Measurements from ENCODE around the gene IL4R. TPM values are rescaled to one million over a fixed set of nuclear protein-coding genes. Genes with fewer than 3 reads are reported as not detected.
"Not testable (repeated sequence)": the region's sequence is repeated elsewhere in the genome, so short reads cannot be mapped to it uniquely, and the experiment has no call there.

Gene IL4R
- total and polyA plus RNA-seq, 9 donors = 11.3 to 39.5 (median 17.4) TPM

- peaks cover 5% of the 10 kb centered on the region for H3K4me1 ChIP-seq (ENCODE audit: insufficient read depth)
- no peaks in the 10 kb centered on the region for H3K36me3 ChIP-seq
- H3K9me3 ChIP-seq = no peaks in the 10 kb centered on the region
- no peaks in the 10 kb centered on the region for H3K27me3 ChIP-seq
- intact Hi-C loops (cut with DNase I) = no loop called here
- no peak for DNase-seq
- WGBS, 3 donors = 92 to 94% (median 93%) methylated on average over 4 of the region's 4 CpGs
- TF ChIP-seq, protein P1, sequence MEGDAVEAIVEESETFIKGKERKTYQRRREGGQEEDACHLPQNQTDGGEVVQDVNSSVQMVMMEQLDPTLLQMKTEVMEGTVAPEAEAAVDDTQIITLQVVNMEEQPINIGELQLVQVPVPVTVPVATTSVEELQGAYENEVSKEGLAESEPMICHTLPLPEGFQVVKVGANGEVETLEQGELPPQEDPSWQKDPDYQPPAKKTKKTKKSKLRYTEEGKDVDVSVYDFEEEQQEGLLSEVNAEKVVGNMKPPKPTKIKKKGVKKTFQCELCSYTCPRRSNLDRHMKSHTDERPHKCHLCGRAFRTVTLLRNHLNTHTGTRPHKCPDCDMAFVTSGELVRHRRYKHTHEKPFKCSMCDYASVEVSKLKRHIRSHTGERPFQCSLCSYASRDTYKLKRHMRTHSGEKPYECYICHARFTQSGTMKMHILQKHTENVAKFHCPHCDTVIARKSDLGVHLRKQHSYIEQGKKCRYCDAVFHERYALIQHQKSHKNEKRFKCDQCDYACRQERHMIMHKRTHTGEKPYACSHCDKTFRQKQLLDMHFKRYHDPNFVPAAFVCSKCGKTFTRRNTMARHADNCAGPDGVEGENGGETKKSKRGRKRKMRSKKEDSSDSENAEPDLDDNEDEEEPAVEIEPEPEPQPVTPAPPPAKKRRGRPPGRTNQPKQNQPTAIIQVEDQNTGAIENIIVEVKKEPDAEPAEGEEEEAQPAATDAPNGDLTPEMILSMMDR (IDR thresholded peaks at IDR 0.05) = no peak
- no peak for TF ChIP-seq EP300 (IDR thresholded peaks at IDR 0.05)
- TF ChIP-seq POLR2A (IDR thresholded peaks at IDR 0.05) = no peak
- no peak overlapping the region for H3K4me3 ChIP-seq
- H3K27ac ChIP-seq = no peak overlapping the region
Measured at GRCh38 chr16:27273330-27273669, 40.5 kb upstream of the IL4R start.

GRCh38 chr16:27273670-27274423 is 39.9 kb upstream of the IL4R start:
- intact Hi-C loops (cut with DNase I) = no loop called here
- no peak for DNase-seq
- Histone ChIP-seq H3K4me1 (ENCODE audit: insufficient read depth) (peaks cover 5% of the 10 kb centered on the region), H3K9me3 (no peaks in the 10 kb centered on the region), H3K4me3 (no peak overlapping the region), H3K27me3 (no peaks in the 10 kb centered on the region), H3K36me3 (no peaks in the 10 kb centered on the region), H3K27ac (no peak overlapping the region)
- 77 to 84% (median 82%) methylated on average over 8 of the region's 8 CpGs for WGBS, 3 donors
- TF ChIP-seq, protein P1 (IDR thresholded peaks at IDR 0.05) = no peak
- TF ChIP-seq EP300 (IDR thresholded peaks at IDR 0.05) (no peak), POLR2A (IDR thresholded peaks at IDR 0.05) (no peak)

- H3K27ac ChIP-seq; H3K9me3 ChIP-seq; H3K36me3 ChIP-seq; DNase-seq; intact Hi-C loops (cut with DNase I); H3K27me3 ChIP-seq; H3K4me3 ChIP-seq; H3K4me1 ChIP-seq (ENCODE audit: insufficient read depth): not testable (repeated sequence)
- 83 to 91% (median 90%) methylated on average over 7 of the region's 7 CpGs for WGBS, 3 donors
Measured at GRCh38 chr16:27274424-27274874, 39.3 kb upstream of the IL4R start.

- WGBS, 3 donors = 87 to 98% (median 91%) methylated on average over 1 of the region's 1 CpG
- H3K36me3 ChIP-seq = no peaks in the 10 kb centered on the region
- no peak for TF ChIP-seq EP300 (IDR thresholded peaks at IDR 0.05)
- no peak for TF ChIP-seq POLR2A (IDR thresholded peaks at IDR 0.05)
- TF ChIP-seq, protein P1 (IDR thresholded peaks at IDR 0.05) = no peak
- H3K27ac ChIP-seq = no peak overlapping the region
- H3K4me3 ChIP-seq = no peak overlapping the region
- H3K4me1 ChIP-seq (ENCODE audit: insufficient read depth) = no peaks in the 10 kb centered on the region
- H3K9me3 ChIP-seq = no peaks in the 10 kb centered on the region
- no peaks in the 10 kb centered on the region for H3K27me3 ChIP-seq
- intact Hi-C loops (cut with DNase I) = no loop called here
- DNase-seq = no peak
Measured at GRCh38 chr16:27275394-27275793, 38.4 kb upstream of the IL4R start.

DNA sequence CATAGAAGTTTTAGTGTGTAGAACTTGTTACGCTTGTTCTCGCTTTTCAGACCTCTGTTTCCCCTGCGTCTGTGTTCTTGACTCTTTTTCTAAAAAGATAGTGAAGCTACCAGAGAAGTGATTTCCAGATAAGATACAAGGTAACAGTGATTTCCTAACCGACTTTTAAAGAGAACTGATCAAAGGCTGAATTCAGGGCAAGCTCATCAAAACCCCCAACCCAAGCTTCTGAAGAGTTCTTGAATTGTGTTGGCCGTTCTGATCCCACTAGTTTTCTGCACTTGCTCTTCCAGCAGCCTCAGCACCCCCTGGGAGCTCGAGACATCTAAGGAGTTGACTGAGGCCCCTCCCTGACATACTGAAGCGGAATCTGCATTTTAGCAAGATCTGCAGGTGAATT is 32.5 kb upstream of the IL4R start:
- no peaks in the 10 kb centered on the region for H3K4me1 ChIP-seq (ENCODE audit: insufficient read depth)
- no peak for TF ChIP-seq POLR2A (IDR thresholded peaks at IDR 0.05)
- TF ChIP-seq EP300 (IDR thresholded peaks at IDR 0.05) = no peak
- TF ChIP-seq, protein P1 (IDR thresholded peaks at IDR 0.05) = no peak
- no peak overlapping the region for H3K27ac ChIP-seq
- no peak for DNase-seq
- H3K27me3 ChIP-seq = no peaks in the 10 kb centered on the region
- no peak overlapping the region for H3K4me3 ChIP-seq
- intact Hi-C loops (cut with DNase I) = loop anchor here in 1 of 4 donors (10.0 kb wide), 1 partner anchor 64 kb away; no protein-coding TSS in a partner anchor
- no peaks in the 10 kb centered on the region for H3K36me3 ChIP-seq
- no peaks in the 10 kb centered on the region for H3K9me3 ChIP-seq
- 63 to 69% (median 67%) methylated on average over 7 of the region's 7 CpGs for WGBS, 3 donors
